OCI-LY1 (cell line): Measurements from ENCODE around the gene TEAD1.

ENCODE experiments used
- H2AFZ ChIP-seq: fragments of 200-600 bp; sonication (generic), shearing (Covaris generic); 2 replicates; pipeline ENCODE4 v1.6.0; 2014; ENCODE audit warnings: antibody characterized with exemption, mild to moderate bottlenecking, low read length
- H3F3A ChIP-seq: fragments of 200-600 bp; sonication (generic), shearing (Covaris generic); 2 replicates; pipeline ENCODE4 v1.6.0; 2014; ENCODE audit warnings: mild to moderate bottlenecking, antibody characterized with exemption, low read length, moderate library complexity; ENCODE audit not compliant: insufficient read depth
- H3K27ac ChIP-seq: fragments of 200-600 bp; sonication (generic); 2 replicates; pipeline ENCODE4 v1.5.1; 2014; ENCODE audit warnings: low read length, mixed run types, mild to moderate bottlenecking, low read depth; ENCODE audit not compliant: poor library complexity, severe bottlenecking
- H3K27me3 ChIP-seq: fragments of 200-600 bp; sonication (generic); 2 replicates; pipeline ENCODE4 v1.6.0; 2014; ENCODE audit warnings: antibody characterized with exemption, mild to moderate bottlenecking, low read length, moderate library complexity; ENCODE audit not compliant: insufficient read depth
- H3K36me3 ChIP-seq: fragments of 200-600 bp; sonication (generic); 2 replicates; pipeline ENCODE4 v1.6.1; 2014; ENCODE audit warnings: mild to moderate bottlenecking, antibody characterized with exemption, low read length, moderate library complexity, mixed read lengths; ENCODE audit not compliant: insufficient read depth
- H3K4me1 ChIP-seq: fragments of 200-600 bp; sonication (generic); 2 replicates; pipeline ENCODE4 v1.5.1; 2014; ENCODE audit warnings: mild to moderate bottlenecking, low read length, moderate library complexity; ENCODE audit not compliant: insufficient read depth, severe bottlenecking
- H3K4me2 ChIP-seq: fragments of 200-600 bp; sonication (generic), shearing (Covaris generic); 2 replicates; pipeline ENCODE4 v1.6.1; 2014; ENCODE audit warnings: low read length
- H3K4me3 ChIP-seq: fragments of 200-600 bp; sonication (generic); 2 replicates; pipeline ENCODE4 v1.5.1; 2014; ENCODE audit warnings: low read length, low read depth, mild to moderate bottlenecking, mixed read lengths; ENCODE audit not compliant: poor library complexity, severe bottlenecking
- H3K79me2 ChIP-seq: fragments of 200-600 bp; shearing (Covaris generic); 2 replicates; pipeline ENCODE4 v1.6.1; 2016; ENCODE audit warnings: mixed run types, low read length, mixed read lengths; ENCODE audit not compliant: insufficient read depth
- H3K9ac ChIP-seq: fragments of 200-600 bp; sonication (generic), shearing (Covaris generic); 2 replicates; pipeline ENCODE4 v1.6.1; 2014; ENCODE audit warnings: mild to moderate bottlenecking, low read length, mixed read lengths
- H3K9me2 ChIP-seq: fragments of 200-600 bp; sonication (generic), shearing (Covaris generic); 2 replicates; pipeline ENCODE4 v1.6.1; 2014; ENCODE audit warnings: low read depth, mild to moderate bottlenecking, low read length, mixed read lengths
- H3K9me3 ChIP-seq: fragments of 200-600 bp; shearing (Covaris generic); 2 replicates; pipeline ENCODE4 v1.6.1; 2014; ENCODE audit warnings: low read length, mixed read lengths
- H4K20me1 ChIP-seq: fragments of 200-600 bp; sonication (generic), shearing (Covaris generic); 2 replicates; pipeline ENCODE4 v1.6.0; 2016; ENCODE audit warnings: mild to moderate bottlenecking, low read length; ENCODE audit not compliant: insufficient read depth
- EZH2 ChIP-seq: fragments of 200-600 bp; sonication (generic), shearing (Covaris generic); IDR thresholded peaks from 2 replicates; pipeline ENCODE4 v1.8.0; 2017; ENCODE audit warnings: borderline replicate concordance, mixed run types, mild to moderate bottlenecking, antibody characterized with exemption, low read length, moderate library complexity, mixed read lengths
- TF ChIP-seq, protein P1 (sequence below): fragments of 200-600 bp; sonication (generic), shearing (Covaris generic); IDR thresholded peaks from 2 replicates; pipeline ENCODE4 v1.5.1; 2017; ENCODE audit warnings: mild to moderate bottlenecking, antibody characterized with exemption, low read length, moderate library complexity, mixed read lengths

TEAD1 gene

DNA sequence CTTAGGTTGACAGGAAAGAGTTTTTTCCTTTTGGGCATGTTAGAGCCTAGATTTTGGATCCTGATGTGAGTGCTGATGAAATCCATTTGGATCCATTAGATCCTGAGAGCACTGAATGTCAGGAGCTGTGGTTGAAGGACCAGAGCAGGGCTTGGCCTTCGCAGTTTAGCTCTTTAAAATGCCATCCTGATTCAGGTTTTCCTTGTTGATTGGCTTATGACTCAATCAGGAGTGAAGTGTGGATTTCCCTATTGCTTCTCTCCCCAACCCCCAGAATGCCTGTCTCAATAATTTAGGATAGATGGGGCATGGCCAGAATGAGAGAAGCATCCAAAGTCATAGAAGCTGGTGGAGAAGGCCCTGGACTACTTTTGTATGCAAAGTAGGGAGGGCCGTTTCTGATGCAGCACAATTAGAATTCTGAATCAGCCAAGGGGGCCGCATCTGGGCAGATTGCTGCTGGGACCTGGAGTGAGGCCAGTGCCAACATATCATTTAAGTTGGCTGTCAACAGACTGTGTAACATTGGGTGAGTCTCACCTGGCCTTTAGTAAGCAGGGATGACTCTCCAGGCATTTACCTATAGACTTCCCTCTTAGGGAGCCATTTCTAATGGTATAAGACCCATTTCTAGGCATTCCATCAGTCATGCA lies 80.5 kb downstream of the TEAD1 start:
- H3F3A ChIP-seq, result no peaks in the 10 kb centered on the region
- H3K36me3 ChIP-seq, result no peaks in the 10 kb centered on the region
- TF ChIP-seq EZH2, result no peak
- TF ChIP-seq, protein P1, sequence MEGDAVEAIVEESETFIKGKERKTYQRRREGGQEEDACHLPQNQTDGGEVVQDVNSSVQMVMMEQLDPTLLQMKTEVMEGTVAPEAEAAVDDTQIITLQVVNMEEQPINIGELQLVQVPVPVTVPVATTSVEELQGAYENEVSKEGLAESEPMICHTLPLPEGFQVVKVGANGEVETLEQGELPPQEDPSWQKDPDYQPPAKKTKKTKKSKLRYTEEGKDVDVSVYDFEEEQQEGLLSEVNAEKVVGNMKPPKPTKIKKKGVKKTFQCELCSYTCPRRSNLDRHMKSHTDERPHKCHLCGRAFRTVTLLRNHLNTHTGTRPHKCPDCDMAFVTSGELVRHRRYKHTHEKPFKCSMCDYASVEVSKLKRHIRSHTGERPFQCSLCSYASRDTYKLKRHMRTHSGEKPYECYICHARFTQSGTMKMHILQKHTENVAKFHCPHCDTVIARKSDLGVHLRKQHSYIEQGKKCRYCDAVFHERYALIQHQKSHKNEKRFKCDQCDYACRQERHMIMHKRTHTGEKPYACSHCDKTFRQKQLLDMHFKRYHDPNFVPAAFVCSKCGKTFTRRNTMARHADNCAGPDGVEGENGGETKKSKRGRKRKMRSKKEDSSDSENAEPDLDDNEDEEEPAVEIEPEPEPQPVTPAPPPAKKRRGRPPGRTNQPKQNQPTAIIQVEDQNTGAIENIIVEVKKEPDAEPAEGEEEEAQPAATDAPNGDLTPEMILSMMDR, result no peak
- H3K4me2 ChIP-seq, result no peak overlapping the region
- H3K27me3 ChIP-seq, result no peaks in the 10 kb centered on the region
- no peak overlapping the region for H3K4me3 ChIP-seq
- no peak overlapping the region for H2AFZ ChIP-seq
- no peaks in the 10 kb centered on the region for H3K79me2 ChIP-seq
- no peak overlapping the region for H3K9ac ChIP-seq
- no peaks in the 10 kb centered on the region for H4K20me1 ChIP-seq
- no peak overlapping the region for H3K27ac ChIP-seq
- H3K9me3 ChIP-seq, result no peaks in the 10 kb centered on the region
- H3K4me1 ChIP-seq, result no peaks in the 10 kb centered on the region
- no peaks in the 10 kb centered on the region for H3K9me2 ChIP-seq

GRCh38 chr11:12755510-12756453 lies 81.6 kb downstream of the TEAD1 start:
- no peaks in the 10 kb centered on the region for H3K4me1 ChIP-seq

GRCh38 chr11:12756454-12756806 lies 82.2 kb downstream of the TEAD1 start:
- H3F3A ChIP-seq, result no peaks in the 10 kb centered on the region
- no peaks in the 10 kb centered on the region for H4K20me1 ChIP-seq
- H3K9me3 ChIP-seq, result no peaks in the 10 kb centered on the region
- H3K27ac ChIP-seq, result no peak overlapping the region
- TF ChIP-seq, protein P1, result no peak
- no peak for TF ChIP-seq EZH2
- H3K27me3 ChIP-seq, result no peaks in the 10 kb centered on the region
- H3K9ac ChIP-seq, result no peak overlapping the region
- H3K79me2 ChIP-seq, result no peaks in the 10 kb centered on the region
- H3K4me1 ChIP-seq, result no peaks in the 10 kb centered on the region
- no peaks in the 10 kb centered on the region for H3K9me2 ChIP-seq
- no peaks in the 10 kb centered on the region for H3K36me3 ChIP-seq
- no peak overlapping the region for H3K4me3 ChIP-seq
- H3K4me2 ChIP-seq, result no peak overlapping the region
- H2AFZ ChIP-seq, result no peak overlapping the region

More at GRCh38 chr11:12755510-12756453, 81.6 kb downstream of the TEAD1 start:
- H3K9me2 ChIP-seq, result no peaks in the 10 kb centered on the region
- H3K79me2 ChIP-seq, result no peaks in the 10 kb centered on the region
- H3K4me3 ChIP-seq, result no peak overlapping the region
- no peak overlapping the region for H2AFZ ChIP-seq
- H3K9ac ChIP-seq, result no peak overlapping the region
- H3K27ac ChIP-seq, result no peak overlapping the region
- H3K4me2 ChIP-seq, result no peak overlapping the region
- no peaks in the 10 kb centered on the region for H3F3A ChIP-seq
- TF ChIP-seq EZH2, result no peak
- TF ChIP-seq, protein P1, result no peak
- H4K20me1 ChIP-seq, result no peaks in the 10 kb centered on the region
- H3K9me3 ChIP-seq, result no peaks in the 10 kb centered on the region
- no peaks in the 10 kb centered on the region for H3K36me3 ChIP-seq
- H3K27me3 ChIP-seq, result no peaks in the 10 kb centered on the region
